Measurements from ENCODE around the gene OR1Q1.

Gene OR1Q1

DNA sequence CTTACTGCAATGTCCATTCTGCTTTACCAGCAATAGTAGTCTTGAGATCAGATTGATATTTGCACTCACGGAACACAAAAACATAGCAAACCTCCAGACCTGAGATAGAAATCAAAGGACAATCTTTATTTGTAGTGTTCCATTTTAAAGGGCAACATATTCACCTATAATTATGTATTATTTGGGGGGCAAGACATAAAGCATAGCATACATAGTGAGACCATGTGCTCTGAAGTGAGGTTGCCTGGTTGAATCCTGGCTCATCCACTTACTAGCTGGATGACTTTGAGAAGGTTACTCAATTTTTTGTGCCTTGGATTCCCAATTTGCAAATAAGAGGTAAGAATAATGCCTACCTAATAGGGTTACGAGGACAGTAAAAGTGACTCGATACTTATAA, 43.0 kb downstream of the OR1Q1 start, which contains the start of gene OR1B1:
Gene OR1B1 (minus strand): TSS at position 101 of the 400 bp plus-strand sequence.
- no peak within 1 kb of the TSS for H3K4me3 ChIP-seq (ENCODE audit: low read length)
- no peak within 1 kb of the TSS for H3K9ac ChIP-seq (ENCODE audit: low read length)
- no peak within 1 kb of the TSS for H3K27ac ChIP-seq (ENCODE audit: low read length)
- no peaks in the 10 kb centered on the region for H3K27me3 ChIP-seq (ENCODE audit: control insufficient read depth, insufficient read depth, low read length)
- no peaks in the 10 kb centered on the region for H3K36me3 ChIP-seq (ENCODE audit: control insufficient read depth, low read depth, low read length)
- H3K9me3 ChIP-seq (ENCODE audit: control insufficient read depth, low read depth, low read length), result peaks cover 67% of the 10 kb centered on the region
- H3K4me1 ChIP-seq (ENCODE audit: control insufficient read depth, low read depth, low read length), result no peaks in the 10 kb centered on the region

DNA sequence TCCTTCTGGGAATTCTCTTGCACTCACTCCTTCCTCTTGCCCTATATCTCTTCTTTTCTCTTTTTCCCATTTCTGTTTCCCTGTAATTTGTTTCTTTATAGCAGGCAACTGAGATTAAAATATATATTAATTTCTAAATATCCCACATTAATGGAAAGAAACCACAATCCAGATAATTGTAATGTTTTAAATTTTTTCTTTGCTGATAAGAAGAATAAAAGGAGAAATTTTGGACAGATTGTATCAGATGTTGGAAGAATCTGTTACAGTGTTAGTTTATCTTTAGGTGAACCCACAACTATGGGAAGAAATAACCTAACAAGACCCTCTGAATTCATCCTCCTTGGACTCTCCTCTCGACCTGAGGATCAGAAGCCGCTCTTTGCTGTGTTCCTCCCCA, 46.9 kb downstream of the OR1Q1 start, which contains the start of gene OR1L1:
Gene OR1L1 (plus strand): TSS at position 301 of the 400 bp plus-strand sequence. CDS start 0 bp downstream, at position 301.
- Histone ChIP-seq H3K9ac (ENCODE audit: low read length) (no peak within 1 kb of the TSS), H3K27ac (ENCODE audit: low read length) (no peak within 1 kb of the TSS), H3K4me1 (ENCODE audit: control insufficient read depth, low read depth, low read length) (no peaks in the 10 kb centered on the region), H3K27me3 (ENCODE audit: control insufficient read depth, insufficient read depth, low read length) (no peaks in the 10 kb centered on the region), H3K36me3 (ENCODE audit: control insufficient read depth, low read depth, low read length) (no peaks in the 10 kb centered on the region), H3K4me3 (ENCODE audit: low read length) (no peak within 1 kb of the TSS), H3K9me3 (ENCODE audit: control insufficient read depth, low read depth, low read length) (peaks cover 68% of the 10 kb centered on the region)

Data from iPS-18a (cell line).